ENCODE results near the gene LYZL4.

The LYZL4 gene

GRCh38 chr3:42375121-42375800 lies 35.1 kb downstream of the LYZL4 start:
- no peak for DNase-seq (ENCODE audit: low read depth in 2 of 3, low spot score in 1 of 3)

GRCh38 chr3:42371776-42372175 lies 38.6 kb downstream of the LYZL4 start:
- no peak for DNase-seq (ENCODE audit: low read depth in 2 of 3, low spot score in 1 of 3)

- no peak for DNase-seq (ENCODE audit: low read depth in 2 of 3, low spot score in 1 of 3)
These were observed 40.6 kb downstream of the LYZL4 start for GRCh38 chr3:42369832-42370231.

GRCh38 chr3:42369304-42369703 lies 41.1 kb downstream of the LYZL4 start:
- no peak for DNase-seq (ENCODE audit: low read depth in 2 of 3, low spot score in 1 of 3)

- no peak for DNase-seq (ENCODE audit: low read depth in 2 of 3, low spot score in 1 of 3)
These were observed 41.5 kb downstream of the LYZL4 start for GRCh38 chr3:42368861-42369260.

- DNase-seq (ENCODE audit: low read depth in 2 of 3, low spot score in 1 of 3) = no peak
These were observed 42.5 kb downstream of the LYZL4 start for GRCh38 chr3:42367903-42368302.

GRCh38 chr3:42366550-42366949 lies 43.9 kb downstream of the LYZL4 start:
- no peak for DNase-seq (ENCODE audit: low read depth in 2 of 3, low spot score in 1 of 3)

- DNase-seq (ENCODE audit: low read depth in 2 of 3, low spot score in 1 of 3) = no peak
These were observed 53.1 kb downstream of the LYZL4 start for GRCh38 chr3:42357335-42357734.

GRCh38 chr3:42355612-42356011 lies 54.8 kb downstream of the LYZL4 start:
- no peak for DNase-seq (ENCODE audit: low read depth in 2 of 3, low spot score in 1 of 3)

GRCh38 chr3:42353631-42354030 lies 56.8 kb downstream of the LYZL4 start:
- DNase-seq (ENCODE audit: low read depth in 2 of 3, low spot score in 1 of 3) = no peak

GRCh38 chr3:42351207-42351606 lies 59.2 kb downstream of the LYZL4 start:
- no peak for DNase-seq (ENCODE audit: low read depth in 2 of 3, low spot score in 1 of 3)

GRCh38 chr3:42349765-42350594 lies 60.4 kb downstream of the LYZL4 start:
- DNase-seq (ENCODE audit: low read depth in 2 of 3, low spot score in 1 of 3) = no peak

- no peak for DNase-seq (ENCODE audit: low read depth in 2 of 3, low spot score in 1 of 3)
These were observed 62.5 kb downstream of the LYZL4 start for GRCh38 chr3:42347928-42348327.

Data from stimulated activated CD4-positive, alpha-beta T cell treated with anti-CD3 and anti-CD28 coated beads, Interleukin-12 subunit alpha, Interleukin-12 subunit beta, amount 100 ng/mL, for 48 hours (primary cell).